ENCODE measurements around the gene TEAD1.

Gene TEAD1

DNA sequence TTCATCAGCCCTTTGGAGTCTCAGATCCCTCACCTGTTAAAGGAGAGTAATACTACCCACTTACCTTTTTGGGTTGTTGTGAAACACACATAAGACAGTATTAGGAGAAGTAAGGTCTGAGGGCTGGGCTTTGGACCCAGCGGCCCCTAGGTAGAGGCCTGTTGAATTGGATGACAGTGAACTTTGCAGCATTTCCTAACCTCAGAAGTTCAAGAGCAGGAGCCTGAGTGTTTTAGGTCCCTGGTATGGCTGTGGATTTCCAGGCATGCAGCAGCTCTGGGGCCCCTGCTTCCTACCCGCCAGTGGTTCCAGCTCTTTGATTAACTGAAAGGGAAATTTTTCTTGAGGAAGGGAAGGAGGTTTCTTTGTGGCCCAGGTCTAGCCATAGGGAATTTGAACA lies 58.9 kb downstream of the TEAD1 start:
- no peak overlapping the region for H2AFZ ChIP-seq (ENCODE audit: low read length)
- no peak overlapping the region for H3K14ac ChIP-seq (ENCODE audit: low read length)
- no peak overlapping the region for H2BK12ac ChIP-seq (ENCODE audit: low read length)
- no peak overlapping the region for H2BK5ac ChIP-seq (ENCODE audit: low read length)
- H2AK5ac ChIP-seq (ENCODE audit: low read depth, low read length) = no peak overlapping the region
- peaks cover 3% of the 10 kb centered on the region for H3K79me1 ChIP-seq (ENCODE audit: low read depth, low read length)
- H3K27ac ChIP-seq (replicated peaks; ENCODE audit: low read length) = no peak overlapping the region
- H4K8ac ChIP-seq (ENCODE audit: low read depth, low read length) = no peak overlapping the region
- no peaks in the 10 kb centered on the region for H3K27me3 ChIP-seq (ENCODE audit: control insufficient read depth in 3 of 3, insufficient read depth in 3 of 3, low read depth in 1 of 3, low read length in 3 of 3)
- no peaks in the 10 kb centered on the region for H3K9me3 ChIP-seq (replicated peaks in 1 of 2; ENCODE audit: control insufficient read depth in 2 of 2, insufficient read depth in 1 of 2, low read depth in 1 of 2, low read length in 2 of 2)
- no peak overlapping the region for H3K18ac ChIP-seq (ENCODE audit: low read length)
- H3K4ac ChIP-seq (ENCODE audit: low read length) = no peak overlapping the region
- no peak overlapping the region for H2BK120ac ChIP-seq (ENCODE audit: low read depth, low read length)
- H2BK15ac ChIP-seq (ENCODE audit: low read length) = no peak overlapping the region
- no peak overlapping the region for H3K4me3 ChIP-seq (ENCODE audit: low read length in 2 of 2)
- no CpG with 5 or more reads among the region's 2 CpGs for WGBS, 2 donors (ENCODE audit: extremely low coverage in 2 of 2, insufficient read length in 2 of 2, insufficient replicate concordance in 1 of 2)
- peaks cover 0 to 2% of the 10 kb centered on the region in 2 donors for H3K36me3 ChIP-seq (replicated peaks in 1 of 2; ENCODE audit: control insufficient read depth in 2 of 2, insufficient read depth in 2 of 2, low read length in 2 of 2)
- H3K4me2 ChIP-seq (ENCODE audit: insufficient read depth, low read length, poor library complexity, severe bottlenecking) = no peak overlapping the region
- no peak for DNase-seq (ENCODE audit: low spot score)
- peaks cover 0 to 2% of the 10 kb centered on the region in 2 donors for H3K4me1 ChIP-seq (ENCODE audit: control insufficient read depth in 2 of 2, insufficient read depth in 1 of 2, low read depth in 1 of 2, low read length in 2 of 2)
- no peak overlapping the region for H3K23ac ChIP-seq (ENCODE audit: low read depth, low read length, poor library complexity)
- H4K91ac ChIP-seq (ENCODE audit: low read depth, low read length, poor library complexity) = no peak overlapping the region
- no peak overlapping the region for H3K9ac ChIP-seq (ENCODE audit: low read depth, low read length, poor library complexity)

DNA sequence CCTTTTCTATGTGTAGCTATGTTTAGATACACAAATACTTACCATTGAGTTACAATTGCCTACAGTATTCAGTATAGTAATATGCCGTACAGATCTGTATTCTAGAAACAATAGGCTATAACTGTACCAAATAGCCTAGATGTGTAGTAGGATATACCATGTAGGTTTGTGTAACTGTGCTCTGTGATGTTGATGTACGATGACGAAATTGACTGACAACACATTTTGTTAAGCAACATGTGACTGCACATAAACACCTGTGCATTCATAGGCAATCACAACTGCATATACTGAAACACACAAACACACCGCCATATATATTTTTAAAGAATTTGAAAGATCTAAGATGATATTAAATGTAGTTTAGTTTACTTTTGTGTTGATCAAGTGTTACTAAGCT lies 60.4 kb downstream of the TEAD1 start:
- no peaks in the 10 kb centered on the region for H3K27me3 ChIP-seq (ENCODE audit: control insufficient read depth in 3 of 3, insufficient read depth in 3 of 3, low read depth in 1 of 3, low read length in 3 of 3)
- no peak overlapping the region for H4K91ac ChIP-seq (ENCODE audit: low read depth, low read length, poor library complexity)
- no peak overlapping the region for H2BK5ac ChIP-seq (ENCODE audit: low read length)
- H3K4me2 ChIP-seq (ENCODE audit: insufficient read depth, low read length, poor library complexity, severe bottlenecking) = no peak overlapping the region
- DNase-seq (ENCODE audit: low spot score) = no peak
- no peaks in the 10 kb centered on the region for H3K4me1 ChIP-seq (ENCODE audit: control insufficient read depth in 2 of 2, insufficient read depth in 1 of 2, low read depth in 1 of 2, low read length in 2 of 2)
- no peaks in the 10 kb centered on the region for H3K9me3 ChIP-seq (replicated peaks in 1 of 2; ENCODE audit: control insufficient read depth in 2 of 2, insufficient read depth in 1 of 2, low read depth in 1 of 2, low read length in 2 of 2)
- H3K4me3 ChIP-seq (ENCODE audit: low read length in 2 of 2) = no peak overlapping the region
- WGBS, 2 donors (ENCODE audit: extremely low coverage in 2 of 2, insufficient read length in 2 of 2, insufficient replicate concordance in 1 of 2) = no CpG with 5 or more reads among the region's 4 CpGs
- H3K23ac ChIP-seq (ENCODE audit: low read depth, low read length, poor library complexity) = no peak overlapping the region
- H2AFZ ChIP-seq (ENCODE audit: low read length) = no peak overlapping the region
- no peak overlapping the region for H3K4ac ChIP-seq (ENCODE audit: low read length)
- H3K14ac ChIP-seq (ENCODE audit: low read length) = no peak overlapping the region
- peaks cover 0 to 6% of the 10 kb centered on the region in 2 donors for H3K36me3 ChIP-seq (replicated peaks in 1 of 2; ENCODE audit: control insufficient read depth in 2 of 2, insufficient read depth in 2 of 2, low read length in 2 of 2)
- no peak overlapping the region for H3K18ac ChIP-seq (ENCODE audit: low read length)
- no peak overlapping the region for H4K8ac ChIP-seq (ENCODE audit: low read depth, low read length)
- no peak overlapping the region for H2BK12ac ChIP-seq (ENCODE audit: low read length)
- H2BK15ac ChIP-seq (ENCODE audit: low read length) = no peak overlapping the region
- no peak overlapping the region for H3K9ac ChIP-seq (ENCODE audit: low read depth, low read length, poor library complexity)
- peaks cover 3% of the 10 kb centered on the region for H3K79me1 ChIP-seq (ENCODE audit: low read depth, low read length)
- H2BK120ac ChIP-seq (ENCODE audit: low read depth, low read length) = no peak overlapping the region
- no peak overlapping the region for H2AK5ac ChIP-seq (ENCODE audit: low read depth, low read length)
- H3K27ac ChIP-seq (replicated peaks; ENCODE audit: low read length) = no peak overlapping the region

DNA sequence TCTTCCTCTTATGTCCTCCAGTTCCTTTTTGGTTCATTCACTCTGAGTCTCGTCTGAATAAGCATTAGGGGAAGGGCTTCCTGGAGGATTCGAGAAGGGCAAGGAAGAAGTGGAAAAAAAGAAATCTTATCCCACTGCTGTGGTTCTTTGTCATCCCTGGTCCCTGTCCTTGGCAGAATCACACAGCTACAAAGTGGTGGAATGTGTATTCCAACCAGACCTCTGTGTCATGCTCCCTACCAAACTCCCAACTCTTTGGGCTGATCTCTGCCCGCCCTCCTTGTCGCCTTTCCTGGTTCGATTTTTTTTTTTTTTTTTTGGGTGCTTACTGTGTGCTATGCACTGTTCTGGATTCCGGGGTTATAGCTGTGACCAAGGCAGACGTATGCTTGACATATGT lies 61.0 kb downstream of the TEAD1 start:
- no peaks in the 10 kb centered on the region for H3K9me3 ChIP-seq (replicated peaks in 1 of 2; ENCODE audit: control insufficient read depth in 2 of 2, insufficient read depth in 1 of 2, low read depth in 1 of 2, low read length in 2 of 2)
- H3K4me1 ChIP-seq (ENCODE audit: control insufficient read depth in 2 of 2, insufficient read depth in 1 of 2, low read depth in 1 of 2, low read length in 2 of 2) = no peaks in the 10 kb centered on the region
- no peak overlapping the region for H3K27ac ChIP-seq (replicated peaks; ENCODE audit: low read length)
- H3K4me3 ChIP-seq (ENCODE audit: low read length in 2 of 2) = no peak overlapping the region
- WGBS, 2 donors (ENCODE audit: extremely low coverage in 2 of 2, insufficient read length in 2 of 2, insufficient replicate concordance in 1 of 2) = no CpG with 5 or more reads among the region's 7 CpGs
- peaks cover 0 to 9% of the 10 kb centered on the region in 2 donors for H3K36me3 ChIP-seq (replicated peaks in 1 of 2; ENCODE audit: control insufficient read depth in 2 of 2, insufficient read depth in 2 of 2, low read length in 2 of 2)
- no peak overlapping the region for H3K18ac ChIP-seq (ENCODE audit: low read length)
- H2AFZ ChIP-seq (ENCODE audit: low read length) = no peak overlapping the region
- H3K4me2 ChIP-seq (ENCODE audit: insufficient read depth, low read length, poor library complexity, severe bottlenecking) = no peak overlapping the region
- H2BK15ac ChIP-seq (ENCODE audit: low read length) = no peak overlapping the region
- no peak overlapping the region for H2AK5ac ChIP-seq (ENCODE audit: low read depth, low read length)
- H3K79me1 ChIP-seq (ENCODE audit: low read depth, low read length) = peaks cover 3% of the 10 kb centered on the region
- no peak overlapping the region for H3K14ac ChIP-seq (ENCODE audit: low read length)
- no peaks in the 10 kb centered on the region for H3K27me3 ChIP-seq (ENCODE audit: control insufficient read depth in 3 of 3, insufficient read depth in 3 of 3, low read depth in 1 of 3, low read length in 3 of 3)
- H2BK120ac ChIP-seq (ENCODE audit: low read depth, low read length) = no peak overlapping the region
- H3K4ac ChIP-seq (ENCODE audit: low read length) = no peak overlapping the region
- no peak for DNase-seq (ENCODE audit: low spot score)
- H2BK12ac ChIP-seq (ENCODE audit: low read length) = no peak overlapping the region
- no peak overlapping the region for H3K9ac ChIP-seq (ENCODE audit: low read depth, low read length, poor library complexity)
- no peak overlapping the region for H2BK5ac ChIP-seq (ENCODE audit: low read length)
- H4K8ac ChIP-seq (ENCODE audit: low read depth, low read length) = no peak overlapping the region
- no peak overlapping the region for H4K91ac ChIP-seq (ENCODE audit: low read depth, low read length, poor library complexity)
- no peak overlapping the region for H3K23ac ChIP-seq (ENCODE audit: low read depth, low read length, poor library complexity)

DNA sequence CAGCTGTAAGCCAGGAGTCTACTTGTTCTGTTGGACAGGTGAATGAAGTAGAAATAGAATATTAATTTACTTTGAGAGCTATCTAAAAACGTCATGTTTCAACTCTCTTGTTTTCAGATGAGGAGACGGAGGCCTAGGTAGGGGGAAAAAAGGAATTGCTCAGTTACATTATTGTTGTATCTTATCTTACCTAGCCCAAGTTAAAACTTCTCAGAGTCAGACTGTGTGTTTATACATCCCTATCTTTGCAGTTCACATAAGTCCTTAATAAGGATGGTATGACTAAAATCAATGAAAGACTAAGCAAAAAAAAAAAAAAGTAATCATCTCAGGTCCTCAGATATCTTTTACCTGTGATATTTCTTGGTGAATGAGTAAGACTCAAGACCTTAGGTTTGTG lies 62.8 kb downstream of the TEAD1 start:
- H2BK5ac ChIP-seq (ENCODE audit: low read length) = no peak overlapping the region
- no peaks in the 10 kb centered on the region for H3K9me3 ChIP-seq (replicated peaks in 1 of 2; ENCODE audit: control insufficient read depth in 2 of 2, insufficient read depth in 1 of 2, low read depth in 1 of 2, low read length in 2 of 2)
- H2BK12ac ChIP-seq (ENCODE audit: low read length) = no peak overlapping the region
- no peak overlapping the region for H3K4ac ChIP-seq (ENCODE audit: low read length)
- no peak overlapping the region for H3K27ac ChIP-seq (replicated peaks; ENCODE audit: low read length)
- H3K79me1 ChIP-seq (ENCODE audit: low read depth, low read length) = peaks cover 3% of the 10 kb centered on the region
- no peaks in the 10 kb centered on the region for H3K4me1 ChIP-seq (ENCODE audit: control insufficient read depth in 2 of 2, insufficient read depth in 1 of 2, low read depth in 1 of 2, low read length in 2 of 2)
- no peak overlapping the region for H3K9ac ChIP-seq (ENCODE audit: low read depth, low read length, poor library complexity)
- H3K4me2 ChIP-seq (ENCODE audit: insufficient read depth, low read length, poor library complexity, severe bottlenecking) = no peak overlapping the region
- no peak for DNase-seq (ENCODE audit: low spot score)
- H3K27me3 ChIP-seq (ENCODE audit: control insufficient read depth in 3 of 3, insufficient read depth in 3 of 3, low read depth in 1 of 3, low read length in 3 of 3) = no peaks in the 10 kb centered on the region
- no peak overlapping the region for H4K91ac ChIP-seq (ENCODE audit: low read depth, low read length, poor library complexity)
- no peak overlapping the region for H2BK120ac ChIP-seq (ENCODE audit: low read depth, low read length)
- no CpG with 5 or more reads among the region's 2 CpGs for WGBS, 2 donors (ENCODE audit: extremely low coverage in 2 of 2, insufficient read length in 2 of 2, insufficient replicate concordance in 1 of 2)
- no peak overlapping the region for H3K23ac ChIP-seq (ENCODE audit: low read depth, low read length, poor library complexity)
- H3K36me3 ChIP-seq (replicated peaks in 1 of 2; ENCODE audit: control insufficient read depth in 2 of 2, insufficient read depth in 2 of 2, low read length in 2 of 2) = peaks cover 0 to 23% of the 10 kb centered on the region in 2 donors
- H2BK15ac ChIP-seq (ENCODE audit: low read length) = no peak overlapping the region
- H3K14ac ChIP-seq (ENCODE audit: low read length) = no peak overlapping the region
- H2AK5ac ChIP-seq (ENCODE audit: low read depth, low read length) = no peak overlapping the region
- H3K4me3 ChIP-seq (ENCODE audit: low read length in 2 of 2) = no peak overlapping the region
- no peak overlapping the region for H3K18ac ChIP-seq (ENCODE audit: low read length)
- no peak overlapping the region for H4K8ac ChIP-seq (ENCODE audit: low read depth, low read length)
- H2AFZ ChIP-seq (ENCODE audit: low read length) = no peak overlapping the region

Measured in neuronal stem cell (in vitro differentiated cells).